Frontal cortex (tissue), 4 donors: ENCODE data around the gene ABCB8. TPM values are rescaled to one million over a fixed set of nuclear protein-coding genes. Genes with fewer than 3 reads are reported as not detected.

Source experiments
- DNase-seq, 2 donors: peaks; one replicate each; pipeline ENCODE4 v3.0.0; 2012; ENCODE audit warnings: low spot score in 2 of 2
- FAIRE-seq: peaks from 2 replicates; lab custom pipeline; 2012; peaks lifted over from hg19 to GRCh38; lab: Jason Lieb, UNC
- total RNA-seq: library from RNA; depleted of rRNA; stranded (reverse); fragments of >200 nt; gene quantifications from one replicate; pipeline ENCODE4 v1.2.3, GENCODE V29; 2014
- donor health status: control.
- donor health status: control.
- donor health status: control.

Gene ABCB8
- total RNA-seq, 1 donor from 2014 or later: 22.8 TPM

- FAIRE-seq: no peak
- no peak for DNase-seq
These were observed 20.7 kb downstream of the ABCB8 start for GRCh38 chr7:151048911-151049463.

- peak in 1 of 2 donors; percentile 58 for DNase-seq
- FAIRE-seq: no peak
These were observed 22.9 kb downstream of the ABCB8 start for GRCh38 chr7:151051108-151051507.

GRCh38 chr7:151053096-151053495, 24.8 kb downstream of the ABCB8 start:
- FAIRE-seq (no peak), DNase-seq (no peak)

GRCh38 chr7:151053751-151054150, 25.5 kb downstream of the ABCB8 start:
- DNase-seq (no peak), FAIRE-seq (no peak)

GRCh38 chr7:151056283-151056665, 28.0 kb downstream of the ABCB8 start:
- DNase-seq (no peak), FAIRE-seq (no peak)

GRCh38 chr7:151056666-151057505, 28.6 kb downstream of the ABCB8 start:
- no peak for FAIRE-seq
- DNase-seq: peak in 1 of 2 donors; percentile 54

- FAIRE-seq (no peak), DNase-seq (no peak)
These were observed 29.3 kb downstream of the ABCB8 start, which contains the start of gene CDK5 for GRCh38 chr7:151057506-151057988. CDK5 (minus strand) TSS chr7:151057897; CDS start chr7:151057848, 49 bp downstream.

GRCh38 chr7:151057989-151058780, 29.9 kb downstream of the ABCB8 start:
- FAIRE-seq: peak; percentile 62

GRCh38 chr7:151058781-151059366, 30.6 kb downstream of the ABCB8 start:
- FAIRE-seq: no peak
- DNase-seq: peak in 1 of 2 donors; percentile 66

More at GRCh38 chr7:151057989-151058780, 29.9 kb downstream of the ABCB8 start:
- peak; percentile 99 to 100 for DNase-seq

GRCh38 chr7:151059367-151060112, 31.3 kb downstream of the ABCB8 start, which contains the start of gene SLC4A2:
SLC4A2 (plus strand) TSS chr7:151059589; CDS start chr7:151061988, 2,399 bp downstream.
- DNase-seq: peak; percentile 95 to 96

GRCh38 chr7:151060113-151060415, 31.8 kb downstream of the ABCB8 start:
- DNase-seq (no peak), FAIRE-seq (no peak)

More at GRCh38 chr7:151059367-151060112, 31.3 kb downstream of the ABCB8 start, which contains the start of gene SLC4A2:
- no peak for FAIRE-seq

- no peak for FAIRE-seq
- peak; percentile 50 to 64 for DNase-seq
These were observed 32.4 kb downstream of the ABCB8 start for GRCh38 chr7:151060416-151061212.

- FAIRE-seq (no peak), DNase-seq (no peak)
These were observed 33.2 kb downstream of the ABCB8 start for GRCh38 chr7:151061213-151062110.

GRCh38 chr7:151062111-151062398, 33.8 kb downstream of the ABCB8 start:
- DNase-seq: no peak
- no peak for FAIRE-seq

- DNase-seq (no peak), FAIRE-seq (no peak)
These were observed 34.4 kb downstream of the ABCB8 start for GRCh38 chr7:151062399-151063211.

GRCh38 chr7:151063212-151063561, 34.9 kb downstream of the ABCB8 start:
- FAIRE-seq (no peak), DNase-seq (no peak)

GRCh38 chr7:151064454-151064853, 36.2 kb downstream of the ABCB8 start:
- DNase-seq (no peak), FAIRE-seq (no peak)
